ENCODE measurements around the gene CBFA2T3.

CBFA2T3 gene

DNA sequence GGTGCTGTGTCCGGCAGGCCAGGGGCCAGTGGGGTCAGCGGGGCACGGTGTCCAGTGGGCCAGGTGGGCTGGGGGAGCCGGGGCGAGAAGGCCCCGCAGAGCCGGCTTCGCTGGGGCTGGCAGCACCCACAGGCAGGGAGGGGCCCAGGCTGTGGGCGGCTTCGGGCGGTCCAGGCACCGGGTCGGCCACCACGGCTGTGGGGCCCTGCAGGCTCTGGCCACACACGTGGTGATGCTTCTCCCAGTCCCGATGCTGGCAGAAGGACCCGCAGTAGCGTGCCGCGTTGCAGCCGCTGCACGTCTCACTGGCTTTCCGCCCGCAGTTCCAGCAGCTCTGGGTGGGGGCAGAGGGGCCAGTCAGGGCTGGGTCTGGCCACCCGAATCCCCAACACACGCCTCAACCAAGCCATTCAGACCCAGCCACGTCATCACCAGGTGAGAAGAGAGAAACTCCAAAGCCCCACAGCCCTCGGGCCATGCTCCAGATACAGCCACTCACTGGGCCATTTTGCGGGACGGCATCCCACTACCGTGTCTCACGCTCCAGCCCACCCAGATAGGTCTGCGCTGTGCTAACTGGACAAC, 100.0 kb downstream of the CBFA2T3 start:
- DNase-seq (ENCODE audit: low spot score) = no peak

DNA sequence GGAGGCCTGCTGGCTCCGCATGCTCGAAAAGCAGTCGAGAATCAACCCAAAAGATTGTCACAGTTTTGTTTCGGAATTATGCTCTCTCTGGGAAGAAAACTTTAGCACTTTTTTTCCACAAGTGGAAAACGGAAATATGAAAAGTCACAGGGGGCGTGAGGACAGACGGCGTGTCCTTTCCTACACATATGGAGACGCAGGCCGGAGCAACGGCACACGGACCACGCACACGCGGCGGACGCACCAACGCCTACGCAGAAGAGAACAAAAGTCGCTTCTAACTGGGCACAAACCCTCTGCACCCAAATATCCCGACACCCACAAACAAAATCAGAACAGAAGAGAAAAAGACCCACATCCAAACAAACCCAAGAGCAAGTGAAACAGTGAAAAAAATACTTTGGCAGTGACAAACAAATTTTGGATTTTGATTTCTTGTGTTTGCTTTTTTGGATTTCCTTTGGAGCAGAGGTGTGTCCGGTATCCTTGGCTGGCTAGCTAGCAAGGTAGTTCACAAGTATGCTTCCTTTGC, 101.2 kb downstream of the CBFA2T3 start:
- DNase-seq (ENCODE audit: low spot score) = no peak

- DNase-seq (ENCODE audit: low spot score) = no peak
Observed at GRCh38 chr16:88874938-88875599, 101.9 kb downstream of the CBFA2T3 start.

GRCh38 chr16:88872650-88873331, 104.2 kb downstream of the CBFA2T3 start:
- no peak for DNase-seq (ENCODE audit: low spot score)

DNA sequence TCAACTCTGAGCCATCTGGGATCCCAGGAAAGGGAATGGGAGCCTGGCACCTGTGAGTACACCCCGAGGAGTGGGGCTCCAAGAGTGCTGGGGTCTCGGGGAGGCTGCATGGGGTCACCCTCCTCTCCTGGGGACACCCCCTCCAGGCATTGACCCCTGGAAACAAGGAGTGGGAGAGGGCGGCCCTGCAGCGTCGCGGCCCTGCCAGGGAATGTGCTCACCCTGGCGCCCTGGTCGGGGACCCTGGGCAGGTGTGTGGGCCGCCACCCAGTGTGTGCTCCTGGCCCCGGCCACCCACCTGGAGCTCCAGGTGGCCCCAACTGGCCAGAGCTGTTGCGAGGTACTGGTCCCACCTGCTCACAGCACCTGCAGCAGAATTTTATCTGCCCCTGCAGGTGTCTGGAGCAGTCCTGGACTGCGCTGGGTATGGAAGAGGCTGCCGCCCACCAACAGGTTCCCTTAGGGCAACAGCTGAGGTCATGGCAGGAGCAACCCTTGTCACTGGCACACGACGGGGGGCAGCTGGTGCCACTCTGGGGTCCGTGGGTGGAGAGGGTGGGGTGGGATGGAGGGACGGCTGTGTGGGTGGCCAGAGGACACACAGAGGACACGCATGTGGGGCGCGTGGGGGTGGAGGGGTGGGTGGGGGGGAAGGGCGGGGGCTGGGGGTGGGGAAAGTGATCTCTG, 105.1 kb downstream of the CBFA2T3 start:
- no peak for DNase-seq (ENCODE audit: low spot score)

- no peak for DNase-seq (ENCODE audit: low spot score)
Observed at GRCh38 chr16:88871349-88871702, 105.7 kb downstream of the CBFA2T3 start.

GRCh38 chr16:88870608-88871348, 106.2 kb downstream of the CBFA2T3 start:
- no peak for DNase-seq (ENCODE audit: low spot score)

- DNase-seq (ENCODE audit: low spot score) = no peak
Observed at GRCh38 chr16:88869673-88869980, 107.4 kb downstream of the CBFA2T3 start.

DNA sequence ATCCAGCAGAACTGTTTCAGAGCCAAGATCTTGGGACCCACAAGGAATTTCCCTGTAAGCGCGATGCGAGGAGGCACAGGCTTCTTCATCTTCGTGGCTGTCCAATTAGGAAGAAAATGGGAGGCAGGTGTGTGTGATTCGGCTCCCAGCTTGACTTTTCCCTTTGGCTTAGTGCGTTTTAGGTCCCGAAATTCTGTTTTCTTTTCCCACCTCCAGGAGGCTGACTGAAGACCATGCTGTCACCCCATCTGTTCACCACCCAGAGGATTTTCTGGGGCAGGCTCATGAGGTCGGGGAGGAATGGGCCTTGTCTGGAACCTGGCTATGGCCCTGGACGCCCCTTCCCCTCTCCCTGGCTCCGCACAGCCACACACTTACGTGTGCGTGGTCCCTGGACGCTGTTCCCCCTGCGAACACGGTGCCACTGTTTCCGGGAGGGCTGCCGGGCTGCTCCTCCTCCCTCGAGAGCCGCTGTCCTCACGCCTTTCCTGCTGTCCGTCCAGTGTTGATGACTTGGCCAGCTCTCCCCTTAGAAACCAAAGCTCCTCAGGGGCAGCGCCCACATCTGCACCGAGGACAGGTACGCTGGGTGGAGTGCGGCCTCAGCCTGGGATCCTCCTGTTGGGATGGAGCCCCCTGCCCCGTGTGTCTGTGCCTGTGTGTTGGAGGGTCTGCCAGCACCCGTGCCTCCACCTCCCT, 107.9 kb downstream of the CBFA2T3 start:
- DNase-seq (ENCODE audit: low spot score) = no peak

DNA sequence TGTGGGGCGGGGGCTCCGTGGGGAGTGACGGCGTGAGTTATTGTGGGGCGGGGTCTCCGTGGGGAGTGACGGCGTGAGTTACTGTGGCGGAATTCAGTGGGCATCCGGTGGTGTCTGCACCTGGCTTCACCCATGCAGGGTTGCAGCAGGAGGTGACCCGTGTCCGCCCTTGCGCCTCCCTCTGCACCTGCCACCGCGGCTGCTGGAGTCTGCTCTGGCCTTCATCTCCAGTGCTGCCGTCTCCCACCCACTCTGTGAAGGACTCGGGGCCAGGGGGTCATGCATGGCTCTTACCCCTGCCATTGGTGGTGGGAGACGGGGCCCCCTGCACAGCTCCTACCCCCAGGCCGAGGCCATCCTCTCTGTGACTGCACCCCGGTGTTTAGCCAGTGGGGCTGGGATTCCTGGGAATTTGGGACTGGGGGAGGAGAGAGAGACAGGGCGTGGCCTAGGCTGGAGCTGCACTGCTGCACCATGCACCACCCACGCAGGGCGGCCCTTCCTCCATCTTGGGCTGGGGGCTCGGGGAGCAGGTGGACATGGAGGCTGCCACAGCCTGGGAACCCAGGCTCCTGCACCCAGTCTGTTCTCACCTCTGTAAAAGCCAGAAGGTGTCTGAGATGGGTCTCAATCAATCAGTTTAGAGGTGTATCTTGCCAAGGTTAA, 109.3 kb downstream of the CBFA2T3 start:
- DNase-seq (ENCODE audit: low spot score) = no peak

GRCh38 chr16:88866151-88866920, 110.7 kb downstream of the CBFA2T3 start, which contains the start of gene PABPN1L:
PABPN1L (minus strand) TSS chr16:88866660; CDS start chr16:88866606, 54 bp downstream.
- no peak for DNase-seq (ENCODE audit: low spot score)

GRCh38 chr16:88865742-88866141, 111.3 kb downstream of the CBFA2T3 start:
- no peak for DNase-seq (ENCODE audit: low spot score)

DNA sequence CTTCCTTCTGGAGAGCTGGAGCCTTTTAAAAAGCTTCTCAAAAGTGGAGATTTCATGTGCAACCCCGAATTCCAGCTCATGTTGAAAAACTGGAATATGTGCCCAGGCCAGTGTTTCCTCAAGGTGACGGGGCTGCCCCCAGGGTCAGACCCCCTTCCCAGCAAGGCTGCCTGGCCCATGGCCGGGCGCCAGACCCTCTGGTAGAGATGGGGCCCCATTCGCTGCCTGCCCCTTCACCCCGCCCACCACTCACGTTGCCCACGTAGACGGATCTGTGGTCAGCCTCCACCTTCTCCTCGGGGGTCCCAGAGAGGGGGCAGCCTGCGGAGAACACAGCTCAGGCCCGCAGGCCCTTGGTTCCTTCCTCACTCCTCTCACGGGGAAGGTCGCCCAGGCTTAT, 111.7 kb downstream of the CBFA2T3 start:
- DNase-seq (ENCODE audit: low spot score) = no peak

- no peak for DNase-seq (ENCODE audit: low spot score)
Observed at GRCh38 chr16:88864521-88864920, 112.5 kb downstream of the CBFA2T3 start.

- no peak for DNase-seq (ENCODE audit: low spot score)
Observed at GRCh38 chr16:88864099-88864498, 112.9 kb downstream of the CBFA2T3 start.

DNA sequence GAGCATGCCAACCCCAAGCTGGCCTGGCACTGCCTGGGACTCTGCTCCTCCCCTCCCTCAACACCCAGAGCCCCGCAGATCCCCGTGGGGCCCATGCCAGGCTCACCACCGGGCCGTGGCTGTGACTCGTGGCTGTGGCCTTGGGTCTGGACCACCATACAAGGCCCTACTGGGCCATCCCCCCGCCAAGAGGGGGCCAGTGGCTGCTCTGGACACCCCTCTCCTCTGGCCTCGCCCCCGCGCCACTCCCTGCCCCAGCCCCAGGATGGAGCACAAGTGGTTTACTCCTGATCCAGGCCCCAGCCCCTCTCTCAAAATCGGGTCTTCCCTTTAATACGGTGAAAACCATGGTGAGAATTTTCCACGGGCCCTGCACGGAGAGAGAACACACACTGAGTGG, 113.6 kb downstream of the CBFA2T3 start:
- no peak for DNase-seq (ENCODE audit: low spot score)

GRCh38 chr16:88862968-88863367, 114.0 kb downstream of the CBFA2T3 start:
- no peak for DNase-seq (ENCODE audit: low spot score)

DNA sequence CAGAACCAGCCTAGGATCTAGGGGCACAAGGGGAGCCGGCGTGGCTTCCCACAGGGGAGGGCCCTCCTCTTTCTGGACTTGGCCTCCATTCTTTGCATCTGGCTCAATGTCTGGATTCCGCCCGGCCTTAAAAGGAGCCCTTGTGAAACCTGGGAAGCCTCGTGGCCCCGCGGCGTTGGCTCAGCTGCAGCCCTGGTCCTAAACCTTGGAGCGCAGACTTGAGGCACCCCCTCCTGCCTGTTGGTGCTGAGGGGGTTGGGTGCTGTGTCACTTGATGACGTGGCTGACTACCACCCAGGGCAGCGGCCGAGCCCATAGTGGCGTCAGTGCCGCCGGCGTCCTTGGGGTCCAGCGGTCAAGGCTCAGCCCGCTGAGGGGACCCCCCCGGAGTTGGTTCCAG, 115.6 kb downstream of the CBFA2T3 start:
- no peak for DNase-seq (ENCODE audit: low spot score)

GRCh38 chr16:88859381-88860091, 117.5 kb downstream of the CBFA2T3 start:
- no peak for DNase-seq (ENCODE audit: low spot score)

Data from putamen (tissue), 1 donor.